HFFc6 (cell line): ENCODE data around the gene PTPMT1. TPM values are rescaled to one million over a fixed set of nuclear protein-coding genes. Genes with fewer than 3 reads are reported as not detected.
A peak's percentile ranks its signal among the peaks of the same experiment; 100 is the strongest.
"Not testable (repeated sequence)": the region's sequence is repeated elsewhere in the genome, so short reads cannot be mapped to it uniquely, and the experiment has no call there.

ENCODE experiments used
- DNase-seq: peaks from one replicate; pipeline ENCODE4 v3.0.0-alpha.2; 2018
- H3K27ac Mint-ChIP-seq: 2 replicates; pipeline ENCODE4 v1.8.0; 2020; ENCODE audit warnings: mild to moderate bottlenecking, mixed read lengths
- H3K27me3 Mint-ChIP-seq: 2 replicates; pipeline ENCODE4 v1.8.0; 2021; ENCODE audit warnings: mild to moderate bottlenecking, moderate library complexity, mixed read lengths; ENCODE audit not compliant: insufficient read depth
- H3K36me3 Mint-ChIP-seq: 2 replicates; pipeline ENCODE4 v1.8.0; 2021; ENCODE audit warnings: low read depth, mixed read lengths
- H3K4me1 Mint-ChIP-seq: 2 replicates; pipeline ENCODE4 v1.8.0; 2020; ENCODE audit warnings: low read depth, mixed read lengths
- H3K4me3 Mint-ChIP-seq: 2 replicates; pipeline ENCODE4 v1.8.0; 2020; ENCODE audit warnings: mild to moderate bottlenecking, moderate library complexity, mixed read lengths
- H3K9me3 Mint-ChIP-seq: 2 replicates; pipeline ENCODE4 v1.8.0; 2020; ENCODE audit warnings: mild to moderate bottlenecking, mixed read lengths
- CTCF ChIP-seq: fragments of 200-600 bp; sonication (generic); IDR thresholded peaks from 2 replicates; pipeline ENCODE4 v1.5.0; 2021; ENCODE audit warnings: antibody characterized with exemption, mild to moderate bottlenecking
- total RNA-seq, 6 experiments: library from RNA; stranded (reverse); fragmentation: NEBNext Ultra II Directional; extraction: Animal tissue kit (Norgen Biotek cat#: 25700); gene quantifications; 2 replicates in 1 of 6; 3 replicates in 5 of 6; pipeline ENCODE4 v1.2.3, GENCODE V29; 2021

The PTPMT1 gene
- total RNA-seq, 6 experiments from 2014 or later, result 51.8 to 64.2 (median 54.5) TPM

GRCh38 chr11:47523490-47524225 lies 41.7 kb upstream of the PTPMT1 start:
- peaks cover 51% of the 10 kb centered on the region for H3K4me1 Mint-ChIP-seq
- peaks cover 4% of the 10 kb centered on the region; the same call in 1 of the 2 replicates for H3K36me3 Mint-ChIP-seq
- no peaks in the 10 kb centered on the region for H3K9me3 Mint-ChIP-seq
- TF ChIP-seq CTCF, result no peak
- H3K4me3 Mint-ChIP-seq, result peak overlapping the region; percentile 65
- peak overlapping the region; percentile 85 for H3K27ac Mint-ChIP-seq
- peak; percentile 76 for DNase-seq
- peaks cover 2% of the 10 kb centered on the region; the same call in 1 of the 2 replicates for H3K27me3 Mint-ChIP-seq

GRCh38 chr11:47524291-47524874 lies 41.0 kb upstream of the PTPMT1 start:
- peak overlapping the region; percentile 65 for H3K4me3 Mint-ChIP-seq
- H3K9me3 Mint-ChIP-seq, result no peaks in the 10 kb centered on the region
- peaks cover 48% of the 10 kb centered on the region for H3K4me1 Mint-ChIP-seq
- no peak for DNase-seq
- no peaks in the 10 kb centered on the region; the same call in 1 of the 2 replicates for H3K36me3 Mint-ChIP-seq
- H3K27me3 Mint-ChIP-seq, result peaks cover 2% of the 10 kb centered on the region; the same call in 1 of the 2 replicates
- no peak for TF ChIP-seq CTCF
- peak overlapping the region; percentile 85 for H3K27ac Mint-ChIP-seq

GRCh38 chr11:47526032-47526431 lies 39.4 kb upstream of the PTPMT1 start:
- H3K27ac Mint-ChIP-seq, H3K27me3 Mint-ChIP-seq, H3K9me3 Mint-ChIP-seq, DNase-seq, H3K36me3 Mint-ChIP-seq, H3K4me3 Mint-ChIP-seq: not testable (repeated sequence)
- H3K4me1 Mint-ChIP-seq, result peaks cover 48% of the 10 kb centered on the region

GRCh38 chr11:47527186-47527585 lies 38.2 kb upstream of the PTPMT1 start:
- no peaks in the 10 kb centered on the region; the same call in 1 of the 2 replicates for H3K36me3 Mint-ChIP-seq
- no peak for TF ChIP-seq CTCF
- peaks cover 55% of the 10 kb centered on the region for H3K4me1 Mint-ChIP-seq
- DNase-seq, result no peak
- H3K9me3 Mint-ChIP-seq, result no peaks in the 10 kb centered on the region
- no peak overlapping the region for H3K4me3 Mint-ChIP-seq
- no peak overlapping the region for H3K27ac Mint-ChIP-seq
- H3K27me3 Mint-ChIP-seq, result peaks cover 2% of the 10 kb centered on the region; the same call in 1 of the 2 replicates

GRCh38 chr11:47529951-47530350 lies 35.4 kb upstream of the PTPMT1 start:
- no peak for TF ChIP-seq CTCF
- H3K9me3 Mint-ChIP-seq, result no peaks in the 10 kb centered on the region

GRCh38 chr11:47530721-47531120 lies 34.7 kb upstream of the PTPMT1 start:
- peaks cover 35% of the 10 kb centered on the region for H3K4me1 Mint-ChIP-seq
- H3K9me3 Mint-ChIP-seq, H3K27me3 Mint-ChIP-seq, DNase-seq, H3K36me3 Mint-ChIP-seq, H3K4me3 Mint-ChIP-seq: not testable (repeated sequence)
- peak overlapping the region; percentile 44; the same call in 1 of the 2 replicates for H3K27ac Mint-ChIP-seq

More at GRCh38 chr11:47529951-47530350, 35.4 kb upstream of the PTPMT1 start:
- peaks cover 2% of the 10 kb centered on the region; the same call in 1 of the 2 replicates for H3K27me3 Mint-ChIP-seq
- H3K36me3 Mint-ChIP-seq, result no peaks in the 10 kb centered on the region; the same call in 1 of the 2 replicates
- peaks cover 42% of the 10 kb centered on the region for H3K4me1 Mint-ChIP-seq
- H3K4me3 Mint-ChIP-seq, result no peak overlapping the region
- no peak for DNase-seq
- peak overlapping the region; percentile 44; the same call in 1 of the 2 replicates for H3K27ac Mint-ChIP-seq
